Activated naive CD8-positive, alpha-beta T cell treated with anti-CD3 and anti-CD28 coated beads, Interleukin-2, amount 10 ng/mL, durations not matched to agents 7 days and 5 days (primary cell): Measurements from ENCODE around the gene OLIG1. TPM values are rescaled to one million over a fixed set of nuclear protein-coding genes. Genes with fewer than 3 reads are reported as not detected.
A peak's percentile ranks its signal among the peaks of the same experiment; 100 is the strongest.

ENCODE experiments used
- ATAC-seq: fragments of 150-1000 bp; cut with Tn5 transposase; one replicate; pipeline ENCODE4 v1.10.0; 2021; ENCODE audit warnings: low read depth, moderate library complexity
- POLR2A ChIA-PET: fragments of 350-600 bp; sonication (Branson Sonifier 250); formaldehyde crosslinking; loops from one replicate; lab custom pipeline; 2021; ENCODE audit warnings: antibody characterized with exemption; lab: Charles Lee
- DNase-seq: peaks from one replicate; pipeline ENCODE4 v3.0.0; 2021
- H3K27ac Mint-ChIP-seq: one replicate; pipeline ENCODE4 v1.8.0; 2022; ENCODE audit warnings: mild to moderate bottlenecking, mixed read lengths
- H3K27me3 Mint-ChIP-seq: one replicate; pipeline ENCODE4 v1.8.0; 2022; ENCODE audit warnings: mild to moderate bottlenecking, moderate library complexity, mixed read lengths
- H3K36me3 Mint-ChIP-seq: one replicate; pipeline ENCODE4 v1.8.0; 2021; ENCODE audit warnings: mild to moderate bottlenecking, mixed read lengths
- H3K4me1 Mint-ChIP-seq: one replicate; pipeline ENCODE4 v1.8.0; 2021; ENCODE audit warnings: mixed read lengths
- H3K4me3 Mint-ChIP-seq: one replicate; pipeline ENCODE4 v1.8.0; 2022; ENCODE audit warnings: mild to moderate bottlenecking, moderate library complexity, mixed read lengths
- H3K9me3 Mint-ChIP-seq: one replicate; pipeline ENCODE4 v1.8.0; 2021; ENCODE audit warnings: mixed read lengths
- total RNA-seq, 2 experiments: library from RNA; stranded (reverse); gene quantifications; one replicate each; pipeline ENCODE4 v1.2.3, GENCODE V29; 2021

Gene OLIG1
- total RNA-seq, 2 experiments from 2014 or later = not detected

DNA sequence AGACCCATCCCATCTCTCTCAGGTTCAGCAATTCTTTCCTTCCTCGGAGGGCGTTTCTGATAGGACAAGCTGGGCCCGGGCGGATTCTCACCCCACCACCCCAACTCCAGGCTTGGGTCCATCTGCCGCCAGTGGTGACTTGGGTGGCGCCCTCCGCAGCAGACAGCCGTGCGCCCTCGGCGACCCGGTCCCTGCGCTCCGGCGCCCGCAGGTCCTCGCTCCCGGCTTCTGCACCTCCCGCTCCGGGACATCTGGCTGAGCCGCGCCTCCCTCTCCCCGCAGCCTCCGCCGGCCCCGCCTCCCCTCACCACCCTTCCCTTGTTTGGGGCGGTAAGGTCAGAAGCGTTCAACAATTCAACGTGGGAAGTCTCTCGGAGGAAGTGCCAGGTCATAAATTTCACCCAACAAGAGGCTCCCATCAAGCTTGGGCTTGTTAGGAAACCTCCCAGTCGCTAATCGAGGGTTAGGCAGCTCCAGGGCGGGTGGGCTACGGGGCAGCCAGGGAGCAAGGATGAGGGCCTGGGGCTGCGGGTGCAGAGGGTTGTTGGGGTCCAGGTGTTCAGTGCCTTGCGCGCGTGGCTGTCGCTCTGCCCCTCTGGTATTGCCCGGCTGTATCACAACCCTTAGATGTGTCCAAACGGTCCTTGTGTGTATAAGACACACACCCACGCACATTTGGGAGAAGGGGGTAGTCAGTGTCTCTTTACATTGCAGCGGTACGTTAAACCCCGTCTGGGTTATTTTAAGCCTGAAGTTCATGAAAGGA is 39.8 kb downstream of the OLIG1 start:
- no peaks in the 10 kb centered on the region for H3K36me3 Mint-ChIP-seq
- POLR2A ChIA-PET = no interaction called here
- H3K9me3 Mint-ChIP-seq = no peaks in the 10 kb centered on the region
- H3K4me3 Mint-ChIP-seq = peak overlapping the region; percentile 64
- peaks cover 65% of the 10 kb centered on the region for H3K27me3 Mint-ChIP-seq
- ATAC-seq (peak; percentile 68), DNase-seq (peak; percentile 37)
- H3K4me1 Mint-ChIP-seq = peaks cover 5% of the 10 kb centered on the region
- no peak overlapping the region for H3K27ac Mint-ChIP-seq

- no peaks in the 10 kb centered on the region for H3K9me3 Mint-ChIP-seq
- no peak overlapping the region for H3K27ac Mint-ChIP-seq
- DNase-seq (no peak), ATAC-seq (no peak)
- H3K4me1 Mint-ChIP-seq = peaks cover 5% of the 10 kb centered on the region
- H3K4me3 Mint-ChIP-seq = no peak overlapping the region
- H3K36me3 Mint-ChIP-seq = no peaks in the 10 kb centered on the region
- H3K27me3 Mint-ChIP-seq = peaks cover 63% of the 10 kb centered on the region
- POLR2A ChIA-PET = no interaction called here
Measured at GRCh38 chr21:33110340-33110715, 40.4 kb downstream of the OLIG1 start.

DNA sequence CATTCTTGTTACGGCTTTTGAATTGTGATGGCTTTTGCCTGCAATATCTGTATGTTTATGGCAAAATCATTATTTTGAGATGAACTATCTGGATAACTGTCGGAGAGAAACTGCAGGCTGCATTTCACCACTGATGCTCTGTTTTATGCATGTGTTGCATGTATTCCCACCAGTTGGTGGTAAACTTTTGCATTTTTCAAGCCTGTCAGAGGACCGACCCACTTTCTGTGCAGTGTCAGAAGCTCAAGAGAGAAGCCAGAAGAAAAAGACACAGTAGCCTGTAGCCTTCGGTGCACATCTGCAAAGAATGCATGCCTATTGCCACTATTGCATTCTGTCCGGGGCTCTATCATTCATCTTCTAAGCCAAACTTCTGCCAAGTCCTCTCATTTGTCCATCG is 41.6 kb downstream of the OLIG1 start:
- H3K27ac Mint-ChIP-seq = no peak overlapping the region
- no peaks in the 10 kb centered on the region for H3K36me3 Mint-ChIP-seq
- H3K4me1 Mint-ChIP-seq = peaks cover 11% of the 10 kb centered on the region
- ATAC-seq (no peak), DNase-seq (no peak)
- no peaks in the 10 kb centered on the region for H3K9me3 Mint-ChIP-seq
- POLR2A ChIA-PET = no interaction called here
- no peak overlapping the region for H3K4me3 Mint-ChIP-seq
- H3K27me3 Mint-ChIP-seq = peaks cover 58% of the 10 kb centered on the region

- H3K9me3 Mint-ChIP-seq = no peaks in the 10 kb centered on the region
- no peak overlapping the region for H3K4me3 Mint-ChIP-seq
- H3K36me3 Mint-ChIP-seq = no peaks in the 10 kb centered on the region
- ATAC-seq (no peak), DNase-seq (no peak)
- POLR2A ChIA-PET = no interaction called here
- no peak overlapping the region for H3K27ac Mint-ChIP-seq
- H3K27me3 Mint-ChIP-seq = peaks cover 58% of the 10 kb centered on the region
- peaks cover 14% of the 10 kb centered on the region for H3K4me1 Mint-ChIP-seq
Measured at GRCh38 chr21:33112151-33112550, 42.2 kb downstream of the OLIG1 start.

GRCh38 chr21:33112681-33113080 is 42.7 kb downstream of the OLIG1 start:
- peaks cover 14% of the 10 kb centered on the region for H3K4me1 Mint-ChIP-seq
- ATAC-seq = no peak
- no peak for DNase-seq
- H3K27me3 Mint-ChIP-seq = peaks cover 62% of the 10 kb centered on the region
- H3K9me3 Mint-ChIP-seq = no peaks in the 10 kb centered on the region
- H3K4me3 Mint-ChIP-seq = no peak overlapping the region
- H3K27ac Mint-ChIP-seq = no peak overlapping the region
- H3K36me3 Mint-ChIP-seq = no peaks in the 10 kb centered on the region
- POLR2A ChIA-PET = no interaction called here

DNA sequence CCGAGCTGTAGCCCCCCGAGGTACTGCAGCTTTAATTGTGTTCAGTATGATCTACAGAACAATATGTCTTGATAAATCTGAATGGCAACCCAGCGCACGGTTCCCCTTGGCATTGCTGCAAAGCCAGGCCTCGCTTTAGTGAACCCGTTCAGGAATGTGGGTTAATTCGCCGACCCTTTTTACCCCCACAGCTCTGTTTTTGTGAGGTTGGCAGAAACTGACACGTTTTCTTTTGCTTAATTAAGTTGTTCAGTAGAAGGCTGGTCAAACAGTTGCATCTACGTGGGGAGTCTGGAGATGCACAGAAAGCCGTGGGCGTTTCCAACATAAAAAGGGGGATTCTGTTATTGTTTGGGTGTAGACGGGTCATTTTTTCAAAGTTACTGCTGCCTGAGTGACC is 43.2 kb downstream of the OLIG1 start:
- no peak for DNase-seq
- Mint-ChIP-seq H3K4me1 (peaks cover 14% of the 10 kb centered on the region), H3K27me3 (peaks cover 58% of the 10 kb centered on the region), H3K27ac (no peak overlapping the region), H3K36me3 (no peaks in the 10 kb centered on the region), H3K9me3 (no peaks in the 10 kb centered on the region), H3K4me3 (no peak overlapping the region)
- POLR2A ChIA-PET = interaction anchor here (0.7 kb wide), 1 partner anchor 710 kb away, joined by 5 read pairs; no protein-coding TSS in a partner anchor
- no peak for ATAC-seq

DNA sequence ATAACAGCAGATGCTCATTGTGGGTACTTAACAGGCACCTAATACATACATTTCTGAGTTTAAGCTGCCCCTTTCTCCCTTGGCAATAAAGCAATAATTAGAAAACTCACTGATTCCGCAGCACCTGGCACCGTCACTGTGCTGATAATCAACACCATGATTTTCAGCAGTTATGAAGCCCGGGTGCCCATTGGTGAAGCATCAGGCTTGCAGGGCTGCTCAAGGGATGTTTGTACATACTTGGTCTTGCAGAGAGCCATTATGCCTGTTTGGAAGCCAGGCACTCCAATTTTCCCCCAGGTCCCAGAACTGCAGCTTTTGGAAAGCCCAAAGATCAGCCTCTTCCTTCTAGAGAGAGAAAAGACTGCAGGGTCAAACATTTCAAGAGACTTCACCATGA is 44.3 kb downstream of the OLIG1 start:
- H3K4me3 Mint-ChIP-seq = no peak overlapping the region
- DNase-seq = no peak
- no peak overlapping the region for H3K27ac Mint-ChIP-seq
- no peak for ATAC-seq
- H3K36me3 Mint-ChIP-seq = no peaks in the 10 kb centered on the region
- POLR2A ChIA-PET = no interaction called here
- H3K4me1 Mint-ChIP-seq = peaks cover 13% of the 10 kb centered on the region
- H3K9me3 Mint-ChIP-seq = no peaks in the 10 kb centered on the region
- H3K27me3 Mint-ChIP-seq = peaks cover 53% of the 10 kb centered on the region

GRCh38 chr21:33115631-33116510 is 45.9 kb downstream of the OLIG1 start:
- H3K27me3 Mint-ChIP-seq = peaks cover 41% of the 10 kb centered on the region
- H3K36me3 Mint-ChIP-seq = no peaks in the 10 kb centered on the region
- POLR2A ChIA-PET = no interaction called here
- H3K9me3 Mint-ChIP-seq = no peaks in the 10 kb centered on the region
- H3K4me1 Mint-ChIP-seq = peaks cover 9% of the 10 kb centered on the region
- no peak for DNase-seq
- no peak for ATAC-seq
- peak overlapping the region; percentile 31 for H3K4me3 Mint-ChIP-seq
- H3K27ac Mint-ChIP-seq = no peak overlapping the region

- Mint-ChIP-seq H3K4me1 (peaks cover 9% of the 10 kb centered on the region), H3K27me3 (peaks cover 35% of the 10 kb centered on the region), H3K36me3 (no peaks in the 10 kb centered on the region), H3K27ac (no peak overlapping the region), H3K4me3 (peak overlapping the region; percentile 31), H3K9me3 (no peaks in the 10 kb centered on the region)
- POLR2A ChIA-PET = no interaction called here
- no peak for DNase-seq
- ATAC-seq = no peak
Measured at GRCh38 chr21:33116676-33117075, 46.7 kb downstream of the OLIG1 start.

DNA sequence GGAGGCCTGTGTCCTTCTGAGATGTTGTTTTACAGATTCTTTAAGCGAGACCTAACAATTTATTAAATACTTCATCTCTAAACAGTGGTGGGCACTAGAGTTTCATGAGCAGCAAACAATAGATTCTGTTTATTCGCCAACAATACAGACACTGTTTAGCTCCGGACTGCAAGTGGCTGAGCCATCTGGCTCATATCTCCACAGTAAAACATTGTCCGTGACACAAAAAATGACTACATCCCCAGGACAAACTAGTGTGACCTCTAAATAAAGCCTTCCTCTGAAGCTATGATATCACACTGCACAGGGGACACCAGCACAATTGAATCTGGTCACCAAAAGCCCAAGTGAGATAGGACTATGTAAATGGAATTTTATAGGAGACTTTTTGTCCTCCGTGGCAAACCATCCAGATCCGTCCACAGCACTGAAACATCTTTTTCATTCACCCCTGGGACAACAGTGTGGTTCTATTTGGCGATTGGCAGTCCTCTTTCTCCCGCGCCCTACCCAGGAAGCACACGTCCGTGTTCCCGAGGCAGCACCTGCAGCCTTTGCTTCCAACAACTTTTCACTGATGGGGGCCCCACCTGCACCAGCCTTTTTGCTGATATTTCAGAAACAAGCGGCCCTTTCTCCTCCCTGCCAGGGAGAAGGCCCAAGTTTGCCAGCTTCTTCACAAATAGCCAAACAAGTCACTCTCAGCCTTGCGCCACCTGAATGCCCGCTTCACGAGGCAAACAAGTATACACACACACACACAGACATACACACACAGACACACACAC is 47.4 kb downstream of the OLIG1 start:
- no peak overlapping the region for H3K27ac Mint-ChIP-seq
- peaks cover 30% of the 10 kb centered on the region for H3K27me3 Mint-ChIP-seq
- H3K4me3 Mint-ChIP-seq = no peak overlapping the region

More for the DNA sequence above, 47.4 kb downstream of the OLIG1 start:
- Mint-ChIP-seq H3K36me3 (no peaks in the 10 kb centered on the region), H3K4me1 (peaks cover 9% of the 10 kb centered on the region), H3K9me3 (no peaks in the 10 kb centered on the region)
- DNase-seq (no peak), ATAC-seq (no peak)
- POLR2A ChIA-PET = no interaction called here

Other genes starting within 250 kb of the OLIG1 start
- not detected for gene OLIG2, start 44.2 kb upstream of the OLIG1 start, total RNA-seq
- 10 to 100 TPM; 68.3 to 77.6 TPM for gene IFNAR2, start 159.8 kb downstream of the OLIG1 start, total RNA-seq
- gene IL10RB, start 196.2 kb downstream of the OLIG1 start, total RNA-seq = 10 to 100 TPM; 40.6 to 44.1 TPM